Endothelial cell (in vitro differentiated cells): ENCODE results near the gene GABRD. TPM values are rescaled to one million over a fixed set of nuclear protein-coding genes. Genes with fewer than 3 reads are reported as not detected.

Experiments
- DNase-seq: peaks from one replicate; pipeline ENCODE4 v3.0.0; 2021; ENCODE audit warnings: low spot score
- H3K27ac Mint-ChIP-seq: one replicate; pipeline ENCODE4 v1.8.0; 2021; ENCODE audit warnings: mixed read lengths, inconsistent platforms; ENCODE audit not compliant: unreplicated experiment
- H3K27me3 Mint-ChIP-seq: one replicate; pipeline ENCODE4 v1.8.0; 2021; ENCODE audit warnings: mild to moderate bottlenecking, moderate library complexity, mixed read lengths, inconsistent platforms; ENCODE audit not compliant: unreplicated experiment
- H3K36me3 Mint-ChIP-seq: one replicate; pipeline ENCODE4 v1.8.0; 2021; ENCODE audit warnings: mild to moderate bottlenecking, low read depth, mixed read lengths, inconsistent platforms; ENCODE audit not compliant: unreplicated experiment
- H3K4me1 Mint-ChIP-seq: one replicate; pipeline ENCODE4 v1.8.0; 2021; ENCODE audit warnings: mild to moderate bottlenecking, mixed read lengths, inconsistent platforms; ENCODE audit not compliant: unreplicated experiment
- H3K4me3 Mint-ChIP-seq: one replicate; pipeline ENCODE4 v1.8.0; 2021; ENCODE audit warnings: mild to moderate bottlenecking, mixed read lengths, inconsistent platforms; ENCODE audit not compliant: unreplicated experiment
- H3K9me3 Mint-ChIP-seq: one replicate; pipeline ENCODE4 v1.8.0; 2021; ENCODE audit warnings: mixed read lengths, inconsistent platforms; ENCODE audit not compliant: unreplicated experiment
- total RNA-seq: library from RNA; stranded (reverse); fragmentation: NEBNext Ultra II Directional; extraction: Animal tissue kit (Norgen Biotek cat#: 25700); gene quantifications from one replicate; pipeline ENCODE4 v1.2.1, GENCODE V29; 2021; ENCODE audit not compliant: unreplicated experiment
- TF ChIP-seq, protein P1 (sequence below): fragments of 200-600 bp; sonication (generic); IDR thresholded peaks from one replicate; pipeline ENCODE4 v1.5.0; 2021; ENCODE audit warnings: antibody characterized with exemption; ENCODE audit not compliant: unreplicated experiment

Gene GABRD
- total RNA-seq, 1 donor from 2014 or later = 0.64 TPM

DNA sequence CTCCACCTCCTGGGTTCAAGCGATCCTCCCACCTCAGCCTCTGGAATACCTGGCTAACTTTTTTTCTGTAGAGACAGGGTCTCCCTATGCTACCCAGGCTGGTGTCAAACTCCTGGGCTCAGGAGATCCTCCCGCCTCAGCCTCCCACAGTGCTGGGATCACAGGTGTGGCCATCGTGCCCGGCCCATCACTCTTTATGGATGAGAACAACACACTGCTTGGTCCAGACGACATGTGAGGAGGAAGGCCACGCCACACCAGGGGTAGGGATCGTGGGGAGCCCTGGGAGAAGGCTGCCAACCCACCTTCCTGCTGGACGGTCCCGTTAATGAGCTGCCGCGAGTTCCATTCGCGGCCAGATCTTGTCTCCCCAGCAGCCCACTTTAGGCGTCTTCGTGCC lies 5.0 kb upstream of the GABRD start:
- peak overlapping the region; percentile 38 for H3K27ac Mint-ChIP-seq
- no peak overlapping the region for H3K4me3 Mint-ChIP-seq
- peaks cover 3% of the 10 kb centered on the region for H3K36me3 Mint-ChIP-seq
- TF ChIP-seq, protein P1, sequence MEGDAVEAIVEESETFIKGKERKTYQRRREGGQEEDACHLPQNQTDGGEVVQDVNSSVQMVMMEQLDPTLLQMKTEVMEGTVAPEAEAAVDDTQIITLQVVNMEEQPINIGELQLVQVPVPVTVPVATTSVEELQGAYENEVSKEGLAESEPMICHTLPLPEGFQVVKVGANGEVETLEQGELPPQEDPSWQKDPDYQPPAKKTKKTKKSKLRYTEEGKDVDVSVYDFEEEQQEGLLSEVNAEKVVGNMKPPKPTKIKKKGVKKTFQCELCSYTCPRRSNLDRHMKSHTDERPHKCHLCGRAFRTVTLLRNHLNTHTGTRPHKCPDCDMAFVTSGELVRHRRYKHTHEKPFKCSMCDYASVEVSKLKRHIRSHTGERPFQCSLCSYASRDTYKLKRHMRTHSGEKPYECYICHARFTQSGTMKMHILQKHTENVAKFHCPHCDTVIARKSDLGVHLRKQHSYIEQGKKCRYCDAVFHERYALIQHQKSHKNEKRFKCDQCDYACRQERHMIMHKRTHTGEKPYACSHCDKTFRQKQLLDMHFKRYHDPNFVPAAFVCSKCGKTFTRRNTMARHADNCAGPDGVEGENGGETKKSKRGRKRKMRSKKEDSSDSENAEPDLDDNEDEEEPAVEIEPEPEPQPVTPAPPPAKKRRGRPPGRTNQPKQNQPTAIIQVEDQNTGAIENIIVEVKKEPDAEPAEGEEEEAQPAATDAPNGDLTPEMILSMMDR = no peak
- H3K9me3 Mint-ChIP-seq = no peaks in the 10 kb centered on the region
- peaks cover 30% of the 10 kb centered on the region for H3K4me1 Mint-ChIP-seq
- peaks cover 12% of the 10 kb centered on the region for H3K27me3 Mint-ChIP-seq
- DNase-seq = no peak

GRCh38 chr1:2014741-2015735 lies 4.1 kb upstream of the GABRD start:
- Mint-ChIP-seq H3K27me3 (peaks cover 10% of the 10 kb centered on the region), H3K36me3 (peaks cover 3% of the 10 kb centered on the region), H3K4me1 (peaks cover 30% of the 10 kb centered on the region), H3K4me3 (no peak overlapping the region), H3K9me3 (no peaks in the 10 kb centered on the region), H3K27ac (peak overlapping the region; percentile 38)
- no peak for DNase-seq
- TF ChIP-seq, protein P1 = no peak

DNA sequence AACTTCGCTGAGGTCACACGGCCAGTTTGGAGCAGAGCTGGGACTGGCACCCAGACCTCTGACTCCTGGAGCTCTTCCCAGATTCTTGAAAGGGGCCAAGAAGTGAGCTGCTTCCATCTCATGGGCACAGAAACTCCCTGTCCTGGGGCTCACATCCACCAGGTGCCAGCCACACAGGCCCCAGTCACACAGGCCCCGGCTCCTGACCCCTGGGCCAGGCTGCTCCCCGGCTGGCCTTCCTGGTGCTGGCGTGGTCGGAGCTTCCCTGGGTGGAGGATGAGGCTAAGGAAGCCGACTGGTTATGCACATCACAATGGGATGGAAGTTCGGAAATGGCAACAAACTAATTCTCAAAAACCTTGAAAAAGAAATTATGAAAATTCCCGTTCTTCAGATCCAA lies 3.0 kb upstream of the GABRD start:
- peaks cover 13% of the 10 kb centered on the region for H3K27me3 Mint-ChIP-seq
- H3K27ac Mint-ChIP-seq = no peak overlapping the region
- no peak overlapping the region for H3K4me3 Mint-ChIP-seq
- DNase-seq = no peak
- TF ChIP-seq, protein P1 = no peak
- no peaks in the 10 kb centered on the region for H3K9me3 Mint-ChIP-seq
- H3K36me3 Mint-ChIP-seq = peaks cover 3% of the 10 kb centered on the region
- peaks cover 30% of the 10 kb centered on the region for H3K4me1 Mint-ChIP-seq

DNA sequence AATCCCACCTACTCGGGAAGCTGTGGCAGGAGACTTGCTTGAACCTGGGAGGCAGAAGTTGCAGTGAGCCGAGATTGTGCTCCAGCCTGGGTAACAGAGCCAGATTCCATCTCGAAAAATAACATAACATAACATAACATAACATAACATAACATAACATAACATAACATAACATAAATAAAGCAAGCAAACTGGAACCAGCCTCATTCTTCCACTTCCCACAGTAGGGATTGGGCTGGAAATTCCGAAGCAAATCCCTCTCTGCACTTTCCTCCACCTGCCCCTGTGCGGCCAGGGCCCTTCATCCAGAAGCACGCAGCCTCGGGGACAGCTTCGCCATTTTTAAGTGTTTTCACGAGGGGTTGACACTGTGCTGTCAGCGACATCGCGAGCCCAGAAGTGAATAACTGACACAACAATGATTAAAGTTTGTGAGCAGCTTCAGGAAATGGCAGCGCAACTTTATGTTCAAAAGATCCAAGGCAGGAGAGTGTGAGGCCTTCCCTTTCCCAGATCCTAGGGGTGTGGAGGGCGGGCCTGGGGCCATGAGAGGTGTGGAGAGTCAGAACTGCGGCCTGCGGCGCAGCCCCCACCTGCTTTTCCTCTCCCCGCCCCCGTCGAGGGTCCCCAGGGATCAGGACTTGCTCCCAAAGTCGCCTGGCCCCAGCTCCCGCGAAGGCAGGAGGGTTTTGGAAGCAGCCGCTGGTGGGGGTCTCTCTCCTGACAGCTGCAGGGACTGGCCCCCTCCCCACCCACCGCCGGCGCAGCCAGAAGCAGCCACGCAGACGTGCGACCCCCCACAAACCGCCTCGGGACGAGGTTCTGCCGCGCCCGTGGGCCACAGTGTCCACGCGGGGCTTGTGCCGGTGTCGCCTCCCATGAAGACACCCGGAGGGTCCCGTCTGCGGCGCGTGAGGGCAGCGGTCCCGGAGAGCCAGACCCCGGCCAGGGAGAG lies 651 bp upstream of the GABRD start:
- peak overlapping the region; percentile 83 for H3K4me3 Mint-ChIP-seq
- TF ChIP-seq, protein P1 = no peak
- no peak overlapping the region for H3K27ac Mint-ChIP-seq
- no peaks in the 10 kb centered on the region for H3K9me3 Mint-ChIP-seq
- peaks cover 3% of the 10 kb centered on the region for H3K36me3 Mint-ChIP-seq
- no peak for DNase-seq
- peaks cover 30% of the 10 kb centered on the region for H3K4me1 Mint-ChIP-seq
- H3K27me3 Mint-ChIP-seq = peaks cover 12% of the 10 kb centered on the region
